HG02938 (cell line): ENCODE measurements around the gene MRPL27.
"Not testable (repeated sequence)": the region's sequence is repeated elsewhere in the genome, so short reads cannot be mapped to it uniquely, and the experiment has no call there.

Experiments
- ATAC-seq: cut with Tn5 transposase; IDR thresholded peaks from one replicate; pipeline ENCODE4 v1.9.1; 2021; ENCODE audit warnings: mild to moderate bottlenecking, moderate library complexity; ENCODE audit not compliant: unreplicated experiment

Gene MRPL27

GRCh38 chr17:50347117-50347893, 25.7 kb downstream of the MRPL27 start:
- ATAC-seq, result no peak

GRCh38 chr17:50346313-50347116, 26.5 kb downstream of the MRPL27 start:
- ATAC-seq, result no peak

- no peak for ATAC-seq
Measured at GRCh38 chr17:50345432-50346312, 27.3 kb downstream of the MRPL27 start, which contains the start of gene XYLT2. Gene XYLT2 (plus strand): TSS chr17:50346126. CDS start chr17:50346141, 15 bp downstream.

GRCh38 chr17:50344731-50345365, 28.1 kb downstream of the MRPL27 start:
- no peak for ATAC-seq

- ATAC-seq, result no peak
Measured at GRCh38 chr17:50339381-50339780, 33.6 kb downstream of the MRPL27 start.

- no peak for ATAC-seq
Measured at GRCh38 chr17:50338645-50339044, 34.3 kb downstream of the MRPL27 start.

- ATAC-seq, result no peak
Measured at GRCh38 chr17:50337956-50338355, 35.0 kb downstream of the MRPL27 start.

- ATAC-seq, result not testable (repeated sequence)
Measured at GRCh38 chr17:50333291-50334057, 39.5 kb downstream of the MRPL27 start.

GRCh38 chr17:50332196-50332595, 40.8 kb downstream of the MRPL27 start:
- no peak for ATAC-seq

- ATAC-seq, result no peak
Measured at GRCh38 chr17:50331085-50331791, 41.7 kb downstream of the MRPL27 start.

GRCh38 chr17:50330151-50330775, 42.7 kb downstream of the MRPL27 start:
- no peak for ATAC-seq

GRCh38 chr17:50329716-50330115, 43.3 kb downstream of the MRPL27 start:
- ATAC-seq, result no peak

GRCh38 chr17:50328363-50329325, 44.3 kb downstream of the MRPL27 start:
- no peak for ATAC-seq

- ATAC-seq, result no peak
Measured at GRCh38 chr17:50326831-50327364, 46.1 kb downstream of the MRPL27 start.

GRCh38 chr17:50325906-50326305, 47.1 kb downstream of the MRPL27 start:
- no peak for ATAC-seq

- no peak for ATAC-seq
Measured at GRCh38 chr17:50323060-50323459, 49.9 kb downstream of the MRPL27 start.

- no peak for ATAC-seq
Measured at GRCh38 chr17:50322271-50322670, 50.7 kb downstream of the MRPL27 start.
